ENCODE results near the gene L3MBTL1.

L3MBTL1 gene

DNA sequence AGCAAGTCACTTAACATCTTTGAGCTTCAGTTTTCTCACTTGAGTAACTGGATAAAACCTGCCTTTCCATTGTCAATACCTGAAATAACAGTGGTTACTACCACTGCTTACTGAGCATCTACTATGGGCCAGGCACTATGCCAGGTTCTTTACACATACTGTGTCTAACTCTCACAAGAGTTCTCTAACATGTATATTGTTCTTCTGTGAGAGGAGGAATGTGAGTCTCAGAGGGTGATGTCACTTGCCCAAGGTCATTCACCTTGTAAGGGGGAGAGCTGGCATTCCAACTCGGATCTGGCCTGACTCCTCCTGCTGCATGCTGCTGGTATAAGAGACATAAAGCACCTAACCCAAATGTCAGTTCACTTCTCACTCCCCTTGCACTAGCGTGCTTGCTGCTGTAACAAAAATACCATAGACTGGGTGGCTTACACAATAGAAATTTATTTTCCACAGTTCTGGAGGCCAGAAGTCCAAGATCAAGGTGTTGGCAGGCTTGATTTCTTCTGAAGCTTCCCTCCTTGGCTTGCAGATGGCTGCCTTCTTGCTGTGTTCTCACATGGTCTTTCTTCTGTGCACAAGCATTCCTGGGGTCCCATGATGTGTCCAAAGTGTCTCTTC is 29.4 kb downstream of the L3MBTL1 start:
- DNase-seq = no peak

DNA sequence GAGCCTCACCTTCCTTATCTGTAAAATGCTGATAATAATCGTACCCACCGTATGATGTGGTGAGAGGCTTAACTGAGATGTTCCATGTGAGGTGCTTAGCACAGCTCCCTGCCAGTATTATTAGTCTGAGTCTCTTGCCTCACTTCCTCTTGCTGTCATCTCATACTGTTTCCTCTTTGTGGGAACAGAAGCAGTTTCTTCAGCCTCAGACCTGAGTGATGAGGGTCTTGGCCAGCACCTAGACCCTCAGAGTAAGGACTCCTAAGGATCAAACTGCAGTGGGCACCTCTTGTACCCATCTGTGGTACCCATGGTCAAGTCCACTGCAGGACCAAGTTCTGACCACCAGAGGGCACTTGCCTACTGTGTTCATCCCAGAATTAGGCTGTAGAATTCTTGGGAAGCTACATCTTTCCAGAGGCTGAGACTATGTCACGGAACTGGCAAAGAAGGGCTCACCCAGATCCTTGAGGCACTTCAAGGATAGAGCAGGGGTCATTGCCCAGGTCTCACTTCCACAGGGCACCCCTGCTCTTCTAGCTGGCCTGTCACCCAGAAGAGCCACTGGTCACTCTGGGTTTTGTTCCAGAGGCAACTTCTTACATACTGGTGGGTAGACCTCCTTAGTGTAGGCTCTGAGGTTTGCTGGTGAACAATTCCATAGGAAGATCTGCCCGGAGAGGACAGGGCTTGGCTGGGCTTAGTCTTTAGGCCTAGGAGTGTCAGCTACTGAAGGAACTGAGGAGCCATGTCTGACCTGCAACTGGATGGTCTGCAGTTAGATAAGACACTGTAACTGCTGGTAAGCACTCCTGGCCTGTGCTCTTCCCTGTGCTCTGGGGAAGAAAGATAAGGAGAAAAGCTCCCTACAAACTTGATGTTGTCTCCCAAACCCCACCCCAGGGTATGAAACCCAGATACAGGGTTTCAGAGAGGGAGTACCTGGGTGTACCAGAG is 30.7 kb downstream of the L3MBTL1 start:
- no peak for DNase-seq

DNA sequence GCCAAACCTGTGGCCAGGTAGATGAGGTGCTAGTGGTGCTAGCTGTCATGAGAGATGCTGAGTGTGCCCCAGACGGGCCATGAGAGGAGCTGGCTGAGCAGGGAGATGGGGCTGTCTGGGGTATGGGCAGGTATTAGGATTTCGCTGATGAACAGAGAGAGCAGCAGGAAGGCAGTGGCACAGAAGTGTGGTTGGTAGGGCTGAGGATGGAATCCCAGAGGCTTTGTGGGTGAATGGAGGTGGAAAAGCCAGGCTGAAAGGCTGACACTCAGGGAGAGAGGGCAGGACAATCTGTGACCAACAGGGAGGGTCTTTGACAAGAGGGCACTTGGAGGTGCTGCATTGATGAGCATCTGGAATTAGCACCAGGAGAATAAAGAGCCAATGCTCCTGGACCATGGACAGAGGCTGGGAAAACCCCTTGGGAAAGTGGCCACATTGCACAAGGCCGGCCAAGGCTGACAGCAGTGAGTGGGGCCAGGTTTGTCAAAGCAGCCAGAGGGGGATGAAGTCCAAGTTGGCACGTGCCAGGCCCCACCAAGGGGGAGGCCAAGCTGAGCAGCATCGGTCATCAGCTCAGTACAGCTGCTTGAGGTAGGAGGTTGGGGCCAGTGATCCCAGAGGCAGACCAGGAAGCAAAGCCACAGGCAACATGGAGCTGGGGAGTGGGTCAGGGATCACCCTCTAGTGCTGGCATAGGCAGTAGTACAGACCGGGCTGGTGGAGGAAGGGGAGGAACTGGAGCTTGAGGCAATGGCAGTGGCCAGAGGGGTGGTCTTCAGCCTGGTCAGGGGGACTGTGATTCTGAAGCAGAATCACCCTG is 31.6 kb downstream of the L3MBTL1 start:
- DNase-seq = no peak

DNA sequence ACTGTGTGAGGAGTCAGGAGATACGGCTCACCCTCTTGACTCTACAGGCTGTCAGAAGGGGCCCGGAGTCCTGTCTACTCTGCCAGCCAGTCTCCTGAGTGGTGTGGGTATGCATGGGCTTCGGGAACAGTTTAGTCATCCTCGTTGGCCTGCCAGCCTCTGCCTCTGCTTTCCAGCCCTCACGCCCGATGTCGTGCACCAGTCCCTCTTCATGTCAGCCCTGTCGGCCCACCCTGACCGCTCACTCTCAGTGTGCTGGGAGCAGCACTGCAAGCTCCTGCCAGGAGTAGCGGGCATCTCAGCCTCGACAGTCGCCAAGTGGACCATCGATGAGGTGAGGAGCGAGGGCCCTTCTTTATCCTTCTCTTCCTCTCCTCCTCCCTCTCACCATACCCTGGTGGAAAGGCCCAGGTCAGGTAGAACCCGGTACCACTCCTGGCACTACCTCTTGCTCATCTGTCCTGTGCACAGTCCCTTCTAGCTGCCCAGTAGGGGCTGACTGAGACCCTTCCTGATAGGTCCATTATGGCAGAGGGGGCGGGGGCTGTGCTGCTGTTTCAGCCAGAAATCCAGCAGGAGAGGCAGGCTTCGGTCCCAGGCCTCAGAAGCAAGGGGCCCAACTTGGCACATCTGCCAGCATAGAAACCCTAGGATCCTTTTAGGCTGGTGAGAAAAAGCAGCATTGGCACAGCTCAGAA is 32.6 kb downstream of the L3MBTL1 start:
- DNase-seq = no peak

DNA sequence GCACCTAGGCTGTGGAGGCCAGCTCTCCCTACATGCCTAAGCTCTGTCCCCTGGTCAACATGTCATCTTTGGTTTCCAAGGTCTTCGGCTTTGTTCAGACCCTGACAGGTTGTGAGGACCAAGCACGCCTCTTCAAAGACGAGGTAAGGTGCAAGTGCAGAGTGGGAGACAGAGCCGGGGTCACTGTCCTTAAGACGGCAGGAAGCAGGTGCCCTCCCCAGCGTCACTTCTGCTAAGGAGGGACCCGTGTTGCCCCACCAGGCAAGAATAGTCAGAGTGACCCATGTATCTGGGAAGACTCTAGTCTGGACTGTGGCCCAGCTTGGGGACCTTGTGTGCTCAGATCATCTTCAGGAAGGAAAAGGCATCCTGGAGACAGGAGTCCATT is 33.2 kb downstream of the L3MBTL1 start:
- no peak for DNase-seq

DNA sequence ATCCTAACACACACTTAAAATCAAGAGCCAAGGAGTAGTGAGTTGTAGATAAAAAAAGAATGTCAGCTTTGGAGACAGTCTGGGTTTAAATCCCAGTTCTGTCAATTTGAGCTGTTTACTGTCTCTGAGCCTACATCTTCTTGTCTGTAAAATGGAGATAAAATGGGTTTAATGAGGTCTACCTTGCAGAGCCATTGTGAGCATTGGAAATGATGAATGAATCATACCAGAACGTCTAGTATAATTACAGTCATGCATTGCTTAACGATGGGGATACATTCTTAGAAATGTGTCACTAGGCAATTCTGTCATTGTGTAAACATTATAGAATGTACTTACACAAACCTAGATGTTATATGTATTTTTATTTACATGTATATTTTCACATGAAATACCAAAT is 33.7 kb downstream of the L3MBTL1 start:
- no peak for DNase-seq

DNA sequence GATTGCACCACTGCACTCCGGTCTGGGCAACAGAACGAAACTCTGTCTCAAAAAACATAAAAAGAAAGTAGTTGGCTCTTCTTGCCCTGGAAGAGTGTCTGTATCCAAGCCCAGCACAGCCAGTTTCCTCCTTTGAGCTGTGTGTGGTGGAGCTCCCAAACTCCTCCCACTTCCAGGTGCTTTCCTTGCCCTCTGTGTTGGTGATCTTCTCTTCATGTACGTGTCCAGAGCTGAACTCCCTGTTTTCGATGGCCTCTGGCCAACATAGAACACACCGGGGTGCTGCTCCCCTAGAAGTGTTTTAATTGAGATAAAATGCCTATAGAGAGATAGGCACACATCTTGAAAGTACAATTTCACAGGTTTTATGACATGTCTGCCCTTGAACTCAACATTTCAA is 34.7 kb downstream of the L3MBTL1 start:
- no peak for DNase-seq

DNA sequence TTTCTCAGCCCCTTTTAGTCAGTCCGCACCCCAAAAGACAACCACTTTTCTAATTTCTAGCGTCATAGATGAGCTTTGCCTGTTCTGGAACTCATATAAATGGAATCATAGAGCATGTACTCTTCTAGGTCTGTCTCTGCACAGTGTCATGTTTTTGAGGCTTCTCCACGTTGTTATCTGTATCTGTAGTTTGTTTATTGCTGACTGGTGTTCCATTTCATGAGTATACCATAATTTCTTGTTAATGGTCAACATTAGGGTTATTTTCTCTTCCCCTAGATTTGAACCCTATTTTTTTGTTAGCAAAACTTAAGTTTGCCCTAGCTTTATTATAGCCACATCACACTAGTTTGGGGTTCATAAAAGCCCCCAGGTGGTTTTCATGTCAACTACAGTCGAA is 35.2 kb downstream of the L3MBTL1 start:
- no peak for DNase-seq

DNA sequence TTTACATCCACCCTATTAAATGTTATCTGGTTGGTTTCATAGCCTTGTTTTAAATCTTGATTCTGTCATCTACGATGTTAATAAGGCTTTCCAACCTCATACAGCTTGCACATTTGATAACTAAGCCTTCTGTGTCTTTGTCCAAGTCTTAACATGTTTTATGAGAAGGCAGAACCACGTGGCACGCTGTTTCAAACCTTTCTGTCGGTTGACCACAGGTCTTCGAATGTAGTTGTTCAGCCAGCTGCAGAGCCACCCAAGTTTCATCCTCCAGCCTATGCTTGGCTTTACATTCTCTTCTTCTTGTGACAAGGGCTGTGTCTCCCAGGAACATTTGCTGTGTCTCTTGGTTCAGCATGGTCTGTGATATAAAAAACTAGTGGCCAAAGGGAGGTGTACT is 35.6 kb downstream of the L3MBTL1 start:
- DNase-seq = no peak

DNA sequence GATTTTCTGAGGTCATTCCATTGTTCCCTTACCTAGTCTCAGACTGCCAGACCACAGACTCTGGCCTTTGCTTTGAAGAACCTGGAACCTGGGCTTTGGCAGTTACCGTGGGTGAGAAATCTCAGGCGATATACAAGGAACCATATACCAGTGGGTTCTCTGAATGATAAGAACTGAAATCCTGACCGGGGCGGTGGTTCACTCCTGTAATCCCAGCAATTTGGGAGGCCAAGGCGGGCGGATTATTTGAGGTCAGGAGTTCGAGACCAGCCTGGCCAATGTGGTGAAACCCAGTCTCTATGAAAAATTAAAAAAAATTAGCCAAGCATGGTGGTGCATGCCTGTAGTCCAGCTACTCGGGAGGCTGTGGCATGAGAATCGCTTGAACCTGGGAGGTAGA is 37.0 kb downstream of the L3MBTL1 start:
- no peak for DNase-seq

DNA sequence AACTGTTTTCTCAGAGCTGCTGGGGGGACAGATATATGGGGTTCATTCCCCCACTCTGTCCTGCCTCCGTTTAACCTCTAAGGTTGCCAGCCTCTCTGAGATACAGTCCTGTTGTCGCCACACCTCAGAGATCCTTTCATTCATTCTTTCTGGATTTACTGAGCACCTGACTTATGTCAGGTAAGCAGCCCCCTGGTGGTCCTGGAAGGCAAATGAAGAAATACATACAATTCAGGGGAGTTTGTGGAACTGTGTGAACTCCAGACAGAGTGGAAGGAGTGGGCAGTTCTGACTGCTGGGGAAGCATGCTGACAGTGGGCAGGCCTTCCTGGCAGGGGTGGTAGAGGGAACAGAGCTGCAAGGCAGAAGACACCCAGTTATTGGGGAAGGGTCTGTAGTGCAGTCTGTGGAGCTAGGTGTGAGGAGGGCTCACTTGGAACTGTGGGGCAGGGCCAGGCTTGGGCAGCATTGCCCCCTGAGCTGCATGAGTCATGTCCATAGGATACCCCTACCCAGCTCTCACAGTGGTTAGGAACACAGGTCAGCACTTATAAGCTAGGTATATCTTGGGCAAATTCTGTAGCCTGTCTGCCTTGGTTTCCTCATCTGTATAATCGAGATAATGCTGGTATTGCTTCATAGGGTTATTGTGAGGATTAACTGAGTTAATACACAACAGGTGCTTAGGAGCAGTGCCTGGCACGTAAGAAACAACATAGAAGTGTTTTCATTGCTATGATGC is 38.5 kb downstream of the L3MBTL1 start:
- no peak for DNase-seq

DNA sequence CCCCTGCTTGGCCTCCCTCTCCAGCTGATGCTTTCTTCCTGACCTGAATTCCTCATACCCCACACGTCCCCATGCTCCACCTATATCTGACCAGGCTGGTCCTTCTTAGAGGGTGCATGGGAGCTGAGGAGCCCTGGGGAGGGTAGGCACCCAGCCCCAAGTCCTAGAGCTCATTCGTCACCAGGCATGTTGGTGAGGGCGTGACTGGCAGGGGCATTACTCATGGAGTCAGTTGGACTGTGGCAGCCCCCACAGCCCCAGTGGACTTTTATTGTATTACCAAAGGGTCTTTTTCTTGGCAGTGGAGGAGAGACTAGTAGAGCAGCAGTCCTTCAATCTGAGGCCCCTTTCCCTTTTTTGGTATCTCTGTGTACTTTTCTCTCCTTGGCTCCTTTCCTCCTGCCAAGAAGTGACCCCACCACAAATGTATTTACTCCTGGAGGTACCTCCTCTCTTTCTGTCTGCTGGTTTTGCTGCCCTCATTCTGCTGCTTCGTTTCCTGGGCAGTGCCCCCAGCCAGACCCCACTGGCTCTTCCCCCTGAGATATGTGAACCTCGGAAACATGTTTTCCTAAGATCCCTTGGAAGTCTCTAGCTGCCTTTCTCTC is 40.9 kb downstream of the L3MBTL1 start:
- DNase-seq = no peak

DNA sequence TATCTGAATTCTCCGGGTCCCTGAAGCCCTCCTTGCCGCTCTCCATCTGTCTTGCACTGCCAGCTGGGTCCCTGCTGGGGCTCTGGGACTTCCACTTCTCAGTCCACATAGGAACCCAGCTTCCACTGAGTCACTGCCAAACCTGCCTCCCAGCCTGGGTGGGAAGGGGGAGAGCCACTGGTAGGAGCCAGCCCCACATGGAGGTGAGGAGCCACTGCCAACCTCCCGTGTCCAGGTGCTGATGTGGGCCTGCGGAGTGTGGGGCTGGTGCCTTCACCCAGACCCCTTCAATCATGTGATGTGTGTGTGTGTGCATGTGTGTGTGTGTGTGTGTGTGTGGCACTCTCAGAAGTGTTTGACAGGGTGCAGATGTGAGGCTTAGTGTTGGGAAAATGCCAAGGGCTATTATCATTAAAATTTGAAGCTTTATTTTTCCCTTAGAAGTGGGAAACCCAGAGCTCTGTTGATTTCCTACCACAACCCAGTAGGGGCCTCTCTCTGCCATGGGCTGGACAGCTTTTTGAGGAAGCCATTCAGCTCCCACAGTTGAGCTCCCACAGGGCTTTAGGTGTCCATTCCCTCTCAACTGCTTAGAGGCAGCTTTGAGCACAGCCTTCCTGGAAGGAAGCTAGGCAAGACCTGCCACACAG is 42.0 kb downstream of the L3MBTL1 start:
- no peak for DNase-seq

DNA sequence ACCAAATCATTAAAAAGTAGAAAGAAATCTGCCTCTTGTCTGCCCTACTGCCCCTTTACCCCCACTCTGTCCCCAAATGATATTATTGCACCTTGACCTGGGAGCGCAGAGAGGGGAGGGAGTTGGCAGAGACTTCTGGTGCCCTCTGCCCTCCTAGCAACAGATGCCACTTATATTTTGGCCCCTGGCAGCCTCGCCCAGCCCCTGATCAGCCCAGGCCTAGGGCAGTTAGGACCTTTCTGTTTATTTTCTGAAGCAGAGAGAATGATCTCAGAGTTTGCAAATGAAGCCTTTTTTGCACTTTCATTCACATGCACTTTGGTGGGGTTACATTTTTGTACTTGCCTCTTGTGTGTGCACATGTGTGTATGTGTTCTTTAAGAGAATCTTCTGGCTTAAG is 43.0 kb downstream of the L3MBTL1 start:
- no peak for DNase-seq

DNA sequence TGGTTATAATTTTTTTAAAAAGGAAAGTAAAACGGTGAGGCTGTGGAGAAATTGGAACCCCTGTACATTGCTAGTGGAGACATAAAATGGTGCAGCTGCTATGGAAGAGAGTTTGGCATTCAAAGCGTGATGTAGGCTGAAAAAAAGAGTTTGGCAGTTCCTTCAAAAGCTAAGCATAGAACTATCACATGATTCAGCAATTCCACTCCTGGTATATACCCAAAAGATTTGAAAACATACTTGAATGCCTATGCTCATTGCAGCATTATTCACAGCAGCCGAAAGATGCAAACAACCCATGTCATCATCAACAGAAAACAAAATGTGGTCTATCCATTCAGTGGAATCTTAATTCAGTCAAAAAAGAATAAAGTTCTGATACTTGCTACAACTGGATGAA is 46.9 kb downstream of the L3MBTL1 start:
- no peak for DNase-seq

DNA sequence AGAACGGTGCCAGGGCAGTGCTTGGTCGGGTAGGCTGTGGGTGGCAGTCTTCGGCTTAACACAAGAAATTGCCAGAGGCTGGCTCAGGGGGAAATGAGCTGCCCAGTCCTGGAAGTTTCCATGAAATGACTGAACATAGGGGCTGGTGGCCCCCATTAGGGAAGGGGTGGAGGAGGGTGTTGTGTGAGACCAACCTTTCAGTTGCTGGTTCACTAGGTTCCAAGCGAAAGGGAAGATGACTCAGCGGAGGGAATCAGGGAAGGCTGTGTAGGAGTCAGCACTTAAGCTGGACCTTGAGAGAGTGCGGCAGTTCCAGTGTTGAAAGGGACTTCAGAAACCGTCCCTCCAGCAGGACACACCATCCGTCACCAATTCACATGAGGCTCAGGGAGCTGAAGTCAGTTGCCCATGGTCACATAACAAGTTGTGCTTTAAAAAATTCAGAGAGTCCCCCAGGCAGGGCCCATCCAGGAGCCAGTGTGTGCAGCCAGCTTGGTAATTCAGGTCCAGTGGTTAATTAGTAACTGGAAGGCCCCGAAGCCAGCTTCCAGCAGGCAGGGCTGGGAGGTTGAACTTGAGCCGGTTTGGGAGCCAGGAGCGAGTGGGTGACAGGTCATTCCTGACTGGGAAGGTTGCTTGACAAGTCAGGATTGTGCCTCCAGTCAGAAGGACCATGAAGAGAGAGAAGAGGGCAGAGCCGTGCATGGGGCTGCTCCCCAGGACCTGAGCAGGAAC is 51.1 kb downstream of the L3MBTL1 start, which contains the start of gene SGK2:
TSS of gene SGK2 (plus strand) at position 616 of the 735 bp plus-strand sequence. CDS start 7,469 bp downstream, outside the sequence.
- no peak for DNase-seq

DNA sequence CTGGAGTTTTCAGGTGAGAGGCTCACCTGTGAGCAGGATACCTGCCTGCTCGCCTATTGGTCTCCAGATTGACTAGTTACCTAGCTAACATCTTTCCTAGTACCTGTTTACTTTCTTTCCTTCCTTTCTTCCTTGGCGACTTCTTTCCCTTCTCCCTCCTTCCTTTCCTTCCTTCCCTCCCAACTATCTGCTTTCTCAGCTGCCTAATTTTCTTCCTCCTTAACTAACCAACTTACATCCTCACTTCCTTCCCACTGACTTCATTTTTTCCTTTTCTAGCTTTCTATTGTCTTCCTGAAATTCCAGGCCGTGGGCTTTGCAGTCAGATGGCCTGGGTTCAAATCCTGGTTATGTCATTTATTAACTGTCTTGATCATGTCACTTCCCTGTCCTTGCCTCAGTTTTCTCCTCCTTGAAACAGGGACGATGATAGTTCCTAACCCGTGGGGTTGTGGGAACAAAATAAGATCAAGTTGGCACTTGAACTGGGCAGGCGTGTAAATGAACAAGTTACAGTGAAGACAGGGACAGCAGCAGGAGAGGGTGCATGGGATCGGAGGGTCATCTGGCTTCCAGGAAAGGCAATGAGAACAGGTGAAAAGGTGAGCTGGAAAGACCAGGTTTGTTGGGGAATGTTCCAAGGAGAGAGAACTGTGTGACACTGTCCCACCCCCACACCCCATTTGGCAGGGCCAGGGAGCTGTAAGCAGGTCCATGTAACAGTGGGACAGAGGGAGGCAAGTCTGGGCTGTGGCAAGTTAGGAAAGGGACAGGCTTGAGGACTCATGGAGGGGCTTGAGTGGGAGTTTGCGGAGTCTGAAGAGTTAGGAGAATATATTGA is 51.9 kb downstream of the L3MBTL1 start:
- no peak for DNase-seq

DNA sequence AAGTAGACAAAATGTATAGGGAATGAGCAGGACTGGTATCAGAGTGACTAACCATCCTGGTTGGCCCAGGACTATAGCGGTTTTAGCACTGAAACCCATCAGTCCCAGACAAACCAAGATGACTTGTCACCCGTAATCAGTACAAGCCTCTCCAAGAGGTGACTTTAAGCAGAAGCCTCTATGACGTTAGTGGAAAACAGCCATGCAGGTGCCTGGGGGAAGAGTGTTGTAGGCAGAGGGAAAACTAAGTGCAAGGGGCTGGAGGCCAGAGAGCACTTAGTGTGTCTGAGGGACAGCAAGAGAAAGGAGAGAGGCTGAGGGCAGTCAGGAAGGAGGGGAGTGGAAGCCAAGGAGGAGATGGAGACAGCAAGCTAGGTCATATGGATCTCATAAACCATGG is 53.5 kb downstream of the L3MBTL1 start:
- no peak for DNase-seq

DNA sequence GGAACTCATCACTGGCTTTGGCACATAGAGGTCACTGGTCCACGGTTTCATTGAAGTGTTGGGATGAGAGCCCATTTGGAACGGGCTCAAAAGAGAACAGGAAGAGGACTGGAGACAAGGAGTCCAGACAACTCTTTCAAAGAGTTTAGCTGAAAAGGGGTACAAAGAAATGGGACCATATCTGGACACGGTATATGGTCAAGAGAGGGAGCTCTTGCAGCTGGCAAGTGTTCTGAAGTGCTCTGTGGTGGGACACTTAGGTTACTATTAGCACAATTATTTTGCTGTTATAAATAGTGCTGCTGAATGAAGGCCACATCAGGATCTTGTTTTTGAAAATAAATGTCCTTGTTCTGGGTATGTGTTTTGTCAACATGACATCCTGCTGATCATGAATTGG is 55.9 kb downstream of the L3MBTL1 start:
- no peak for DNase-seq

Measured in NK-92 treated with Interleukin-12 subunit alpha and Interleukin-12 subunit beta, amount 100 ng/mL, for 24 hours (cell line).